Measurements from ENCODE around the gene CAMSAP2. TPM values are rescaled to one million over a fixed set of nuclear protein-coding genes. Genes with fewer than 3 reads are reported as not detected.

Gene CAMSAP2
- total and polyA plus RNA-seq, 2 of the 8 experiments (the other 6 are each of a cell fraction or from before 2014, with no cell fraction given), result 4.2 to 27.6 TPM

DNA sequence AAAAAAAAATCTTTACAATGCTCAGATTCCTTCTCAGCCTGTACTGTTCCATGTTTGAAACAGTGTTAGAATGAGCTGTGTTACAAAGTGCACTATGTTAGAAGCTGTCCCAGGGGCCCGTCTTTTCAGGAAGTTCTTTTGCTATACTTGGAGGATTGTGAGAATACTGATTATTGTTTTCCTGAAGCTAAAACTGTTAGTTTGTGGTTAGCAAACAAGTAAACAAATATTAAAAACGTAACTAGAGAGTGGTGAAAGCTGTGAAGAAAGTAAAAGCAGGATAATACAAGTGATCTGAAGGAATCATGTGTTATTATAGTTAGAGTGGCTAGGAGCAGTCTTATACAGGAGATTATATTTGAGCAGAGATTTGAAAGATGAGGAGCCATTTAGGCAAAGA lies 35.6 kb downstream of the CAMSAP2 start:
- WGBS, 2 experiments (ENCODE audit: extremely low coverage in 1 of 2, insufficient coverage in 1 of 2, insufficient read length in 1 of 2, insufficient replicate concordance in 2 of 2, low coverage in 1 of 2, low lambda C conversion rate in 2 of 2, missing lambda C conversion rate in 1 of 2), result 91% methylated on average over 2 of the region's 2 CpGs; no CpG with 5 or more reads in 1 of the 2 experiments
- H3K9me3 ChIP-seq (ENCODE audit: insufficient read depth in 2 of 2, low read depth in 1 of 2, low read length in 1 of 2), result no peaks in the 10 kb centered on the region
- no peak overlapping the region for H3K27ac ChIP-seq (ENCODE audit: low read depth, low read length)
- DNase-seq (ENCODE audit: low read depth in 1 of 2, low spot score in 2 of 2), result no peak
- no peaks in the 10 kb centered on the region; a peak in 1 of 4 replicates for H3K79me2 ChIP-seq (ENCODE audit: control insufficient read depth in 1 of 2, insufficient read depth in 2 of 2, low read length in 2 of 2)
- no peak overlapping the region for H4K8ac ChIP-seq (ENCODE audit: extremely low read depth, insufficient read depth, low read length)
- no peak overlapping the region for H2BK20ac ChIP-seq (ENCODE audit: low read length)
- no peak overlapping the region for H3K4me2 ChIP-seq (ENCODE audit: insufficient read depth in 1 of 2, low read depth in 2 of 2, low read length in 2 of 2)
- no peak overlapping the region for H2BK12ac ChIP-seq (ENCODE audit: low read depth, low read length)
- ChIA-PET POLR2A (ENCODE audit: partially characterized antibody) (no interaction called here), CTCF (ENCODE audit: partially characterized antibody) (interaction anchor here (1.0 to 1.1 kb wide), 2 partner anchors 152 to 236 kb away, joined by 3 read pairs; no protein-coding TSS in a partner anchor)
- H3K56ac ChIP-seq (replicated peaks; ENCODE audit: insufficient read length, low read depth, low read length), result no peak overlapping the region
- H3K14ac ChIP-seq (ENCODE audit: insufficient read length), result no peak overlapping the region
- TF ChIP-seq GTF2F1 (IDR thresholded peaks at IDR 0.05; ENCODE audit: borderline replicate concordance, low read depth, low read length) (no peak), YY1 (IDR thresholded peaks at IDR 0.05; ENCODE audit: low read depth, low read length) (no peak), KDM1A (IDR thresholded peaks at IDR 0.05; ENCODE audit: borderline replicate concordance, low read length) (no peak), TCF12 (IDR thresholded peaks at IDR 0.05; ENCODE audit: low read depth, low read length) (no peak), KDM4A (IDR thresholded peaks at IDR 0.05; ENCODE audit: low read depth, low read length, severe bottlenecking) (no peak), ASH2L (IDR thresholded peaks at IDR 0.05; ENCODE audit: low read length) (no peak), EZH2 (IDR thresholded peaks at IDR 0.05; ENCODE audit: low read depth, low read length, severe bottlenecking) (no peak)
- H3K36me3 ChIP-seq (ENCODE audit: control insufficient read depth in 2 of 4, insufficient read depth in 4 of 4, low read length in 3 of 4), result peaks cover 0 to 4% (median 0%) of the 10 kb centered on the region in 4 experiments; a peak in 4 of 8 replicates
- H4K20me1 ChIP-seq (replicated peaks in 1 of 2; ENCODE audit: control insufficient read depth in 1 of 2, insufficient read depth in 2 of 2, low read length in 2 of 2), result no peaks in the 10 kb centered on the region
- H3K4me3 ChIP-seq (ENCODE audit: extremely low read depth in 1 of 4, insufficient read depth in 2 of 4, low read depth in 3 of 4, low read length in 4 of 4), result no peak overlapping the region
- H2BK120ac ChIP-seq (replicated peaks; ENCODE audit: low read depth, low read length), result no peak overlapping the region
- no peaks in the 10 kb centered on the region for H3K27me3 ChIP-seq (replicated peaks in 1 of 4; ENCODE audit: control insufficient read depth in 3 of 4, extremely low read depth in 1 of 4, insufficient read depth in 3 of 4, low read length in 3 of 4)
- no peak overlapping the region for H3K18ac ChIP-seq (ENCODE audit: extremely low read depth, low read length)
- no peak overlapping the region for H2BK5ac ChIP-seq (ENCODE audit: low read depth, low read length)
- H2BK15ac ChIP-seq (ENCODE audit: low read length), result no peak overlapping the region
- H3K4ac ChIP-seq (replicated peaks; ENCODE audit: insufficient read length, low read depth, low read length), result no peak overlapping the region
- H3K9ac ChIP-seq (replicated peaks in 1 of 4; ENCODE audit: extremely low read depth in 1 of 4, low read depth in 3 of 4, low read length in 3 of 4), result no peak overlapping the region
- H4K5ac ChIP-seq (ENCODE audit: insufficient read length, low read depth, low read length), result no peak overlapping the region
- H2AFZ ChIP-seq (ENCODE audit: low read length), result no peak overlapping the region
- H4K91ac ChIP-seq (replicated peaks; ENCODE audit: insufficient read length, low read length), result no peak overlapping the region
- H3K79me1 ChIP-seq (ENCODE audit: low read depth, low read length), result no peaks in the 10 kb centered on the region
- FAIRE-seq, result no peak
- H2AK5ac ChIP-seq (ENCODE audit: low read depth, low read length), result no peak overlapping the region
- no peaks in the 10 kb centered on the region for H3K4me1 ChIP-seq (replicated peaks in 1 of 4; ENCODE audit: control insufficient read depth in 3 of 4, insufficient read depth in 4 of 4, low read length in 3 of 4)
- H3K23ac ChIP-seq (ENCODE audit: insufficient read length), result no peak overlapping the region
- H3K23me2 ChIP-seq (ENCODE audit: low read depth, low read length), result no peaks in the 10 kb centered on the region
